Tibial artery (tissue), 4 donors: ENCODE measurements around the gene EXT2.

Experiments
- DNase-seq, 2 donors: peaks; one replicate each; pipeline ENCODE4 v3.0.0-alpha.2; 2019
- H3K27ac ChIP-seq, 2 donors: fragments of 200-600 bp; sonication (generic) in 1 of 2; 1 replicate in 1 of 2; 2 replicates in 1 of 2; pipeline ENCODE4 v1.5.1; 2018 to 2019; ENCODE audit warnings: mild to moderate bottlenecking in 1 of 2
- H3K27me3 ChIP-seq, 2 donors: fragments of 200-600 bp; sonication (generic) in 1 of 2; one replicate each; pipeline versions ENCODE4 v1.5.1 to v1.6.0; 2016 to 2019
- H3K36me3 ChIP-seq, 3 donors: fragments of 200-600 bp; sonication (generic) in 2 of 3; one replicate each; pipeline ENCODE4 v1.5.1; 2016 to 2019; ENCODE audit warnings: mild to moderate bottlenecking in 2 of 3
- H3K4me1 ChIP-seq, 4 donors: fragments of 200-600 bp; sonication (generic) in 2 of 4; 1 replicate in 3 of 4; 2 replicates in 1 of 4; pipeline ENCODE4 v1.5.1; 2016 to 2019
- H3K4me3 ChIP-seq, 2 donors: fragments of 200-600 bp; sonication (generic) in 1 of 2; 1 replicate in 1 of 2; 2 replicates in 1 of 2; pipeline ENCODE4 v1.5.1; 2018 to 2019; ENCODE audit warnings: mild to moderate bottlenecking in 2 of 2
- H3K9me3 ChIP-seq, 3 donors: fragments of 200-600 bp; sonication (generic) in 1 of 3; one replicate each; pipeline ENCODE4 v1.5.1; 2016 to 2019
- CTCF ChIP-seq, 2 experiments: fragments of 200-600 bp in 1 of 2; fragments of 450-650 bp in 1 of 2; IDR thresholded peaks; one replicate each; pipeline ENCODE4 v1.5.1; 2017 to 2019; ENCODE audit warnings: antibody characterized with exemption in 2 of 2, mild to moderate bottlenecking in 1 of 2, moderate library complexity in 1 of 2
- intact Hi-C: fragments of 100-400 bp; cut with DNase I; formaldehyde crosslinking; loops from one replicate; pipeline ENCODE4 v1.15.0; 2023; ENCODE audit warnings: low total_unique reads

The EXT2 gene

GRCh38 chr11:44191322-44192016 lies 96.0 kb downstream of the EXT2 start:
- TF ChIP-seq CTCF (IDR thresholded peaks at IDR 0.05) = no peak
- intact Hi-C loops = no loop called here
- no peak for DNase-seq

GRCh38 chr11:44192017-44192385 lies 96.5 kb downstream of the EXT2 start:
- H3K27ac ChIP-seq = no peak overlapping the region
- TF ChIP-seq CTCF (IDR thresholded peaks at IDR 0.05) = no peak
- H3K9me3 ChIP-seq = peaks cover 0 to 10% (median 9%) of the 10 kb centered on the region in 3 donors
- H3K27me3 ChIP-seq = no peaks in the 10 kb centered on the region
- H3K4me1 ChIP-seq = no peaks in the 10 kb centered on the region
- no peak for DNase-seq
- no peak overlapping the region for H3K4me3 ChIP-seq
- intact Hi-C loops = no loop called here
- H3K36me3 ChIP-seq = peaks cover 16 to 27% (median 20%) of the 10 kb centered on the region in 3 donors

More at GRCh38 chr11:44191322-44192016, 96.0 kb downstream of the EXT2 start:
- no peaks in the 10 kb centered on the region for H3K4me1 ChIP-seq
- peaks cover 16 to 27% (median 20%) of the 10 kb centered on the region in 3 donors for H3K36me3 ChIP-seq
- no peak overlapping the region for H3K4me3 ChIP-seq
- peaks cover 0 to 10% (median 9%) of the 10 kb centered on the region in 3 donors for H3K9me3 ChIP-seq
- H3K27me3 ChIP-seq = no peaks in the 10 kb centered on the region
- H3K27ac ChIP-seq = no peak overlapping the region

DNA sequence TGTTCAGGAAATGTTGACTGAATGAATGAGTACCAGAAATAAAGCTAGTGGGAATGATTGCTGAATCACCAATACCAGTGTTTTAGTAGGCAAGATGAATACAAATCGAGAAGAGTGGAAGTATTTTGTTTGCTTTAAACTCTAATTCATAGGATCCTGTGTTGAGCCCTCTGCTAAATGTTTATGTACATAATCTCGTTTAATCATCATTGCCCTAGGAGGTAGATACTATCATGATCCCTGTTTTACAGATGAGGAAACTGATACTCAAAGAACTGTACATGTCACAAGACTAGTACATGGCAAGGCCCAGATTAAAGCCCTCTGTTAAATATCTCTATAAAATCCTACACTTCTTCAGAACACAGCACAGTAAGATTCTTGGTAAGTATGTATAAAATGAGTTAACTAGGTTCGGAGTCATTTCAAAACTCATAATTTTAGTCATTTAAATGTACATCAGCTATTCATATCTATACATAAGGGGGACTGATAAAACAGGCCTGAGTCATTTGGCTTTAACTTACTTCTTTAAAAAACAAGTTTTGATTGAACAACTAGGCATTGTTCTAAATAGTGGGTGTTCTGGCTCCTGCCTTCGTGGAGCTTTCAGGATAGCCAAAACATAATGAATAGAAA lies 97.1 kb downstream of the EXT2 start:
- TF ChIP-seq CTCF (IDR thresholded peaks at IDR 0.05) = no peak
- no peaks in the 10 kb centered on the region for H3K4me1 ChIP-seq
- intact Hi-C loops = no loop called here
- DNase-seq = no peak
- H3K27ac ChIP-seq = no peak overlapping the region
- H3K9me3 ChIP-seq = peaks cover 0 to 10% (median 9%) of the 10 kb centered on the region in 3 donors
- H3K36me3 ChIP-seq = peaks cover 16 to 27% (median 20%) of the 10 kb centered on the region in 3 donors
- H3K27me3 ChIP-seq = no peaks in the 10 kb centered on the region
- H3K4me3 ChIP-seq = no peak overlapping the region

DNA sequence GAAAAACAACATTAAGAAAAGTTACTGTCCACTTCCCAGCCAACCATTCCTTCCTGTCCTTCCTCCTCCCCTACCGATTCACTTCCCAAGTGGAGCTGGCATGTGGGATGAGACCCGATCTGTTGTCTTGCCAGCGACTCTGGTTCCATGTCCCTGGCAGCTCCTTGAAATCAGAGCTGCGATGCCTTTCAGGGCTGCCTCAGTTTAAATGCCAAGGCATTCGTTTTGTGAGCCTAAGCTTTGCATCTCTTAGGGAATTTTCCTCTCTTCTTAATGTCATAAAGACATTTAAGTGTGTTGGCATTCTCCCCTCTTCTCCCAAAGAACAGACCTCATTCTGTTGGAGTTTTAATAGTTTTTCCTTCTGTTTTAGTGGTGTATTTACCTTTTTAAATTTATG lies 98.4 kb downstream of the EXT2 start:
- no peak for TF ChIP-seq CTCF (IDR thresholded peaks at IDR 0.05)

DNA sequence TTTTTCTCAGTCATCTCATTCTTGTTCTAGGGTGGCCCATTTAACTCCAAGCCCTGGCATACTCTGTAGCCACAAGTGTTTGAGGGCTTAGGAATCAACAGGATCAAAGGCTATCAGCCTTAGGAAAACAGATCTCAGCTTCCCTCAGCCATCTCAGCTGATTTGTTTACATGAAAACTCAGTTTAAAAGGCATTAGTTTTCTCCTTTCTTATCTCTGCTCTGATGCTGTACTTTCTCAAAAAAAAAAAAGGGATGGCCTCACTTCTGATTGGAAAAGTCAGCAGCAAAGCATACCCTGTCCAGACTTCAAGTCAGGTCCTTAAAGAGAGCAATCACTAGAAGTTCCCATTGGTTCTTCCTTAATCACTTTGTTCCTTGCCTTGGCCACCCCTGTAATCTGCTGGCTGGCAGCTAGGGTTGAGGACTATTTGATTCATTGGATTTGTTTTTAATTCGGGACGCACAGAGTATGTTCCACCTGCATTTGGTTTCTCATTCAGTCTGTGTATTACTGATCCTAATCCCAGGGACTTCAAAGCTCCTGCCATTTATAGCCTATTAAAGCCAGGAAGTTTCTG lies 102.8 kb downstream of the EXT2 start:
- H3K27ac ChIP-seq = no peak overlapping the region
- no peaks in the 10 kb centered on the region for H3K27me3 ChIP-seq
- no peaks in the 10 kb centered on the region for H3K4me1 ChIP-seq
- no peaks in the 10 kb centered on the region for H3K9me3 ChIP-seq
- H3K4me3 ChIP-seq = no peak overlapping the region
- intact Hi-C loops = no loop called here
- TF ChIP-seq CTCF (IDR thresholded peaks at IDR 0.05) = no peak
- no peak for DNase-seq
- peaks cover 4 to 18% (median 14%) of the 10 kb centered on the region in 3 donors for H3K36me3 ChIP-seq

More for the DNA sequence above, 98.4 kb downstream of the EXT2 start:
- Histone ChIP-seq H3K27me3 (no peaks in the 10 kb centered on the region), H3K9me3 (peaks cover 0 to 3% (median under 1%) of the 10 kb centered on the region in 3 donors), H3K4me3 (no peak overlapping the region), H3K27ac (no peak overlapping the region), H3K36me3 (peaks cover 11 to 28% (median 24%) of the 10 kb centered on the region in 3 donors), H3K4me1 (no peaks in the 10 kb centered on the region)
- intact Hi-C loops = no loop called here
- no peak for DNase-seq
